Adipocyte (in vitro differentiated cells): Measurements from ENCODE around the gene DHPS.
"Not testable (repeated sequence)": the region's sequence is repeated elsewhere in the genome, so short reads cannot be mapped to it uniquely, and the experiment has no call there.

Source experiments
- DNase-seq: peaks from one replicate; pipeline ENCODE4 v3.0.0-alpha.2; 2015; ENCODE audit warnings: low read depth
- H3K27me3 ChIP-seq: replicated peaks from 2 replicates; pipeline ENCODE4 v1.7.0; 2013; ENCODE audit warnings: mild to moderate bottlenecking, low read length, moderate library complexity; ENCODE audit not compliant: control insufficient read depth, insufficient read depth
- H3K36me3 ChIP-seq: 2 replicates; pipeline ENCODE4 v1.7.0; 2013; ENCODE audit warnings: low read length, mild to moderate bottlenecking, moderate library complexity; ENCODE audit not compliant: control insufficient read depth, insufficient read depth, severe bottlenecking
- H3K4me1 ChIP-seq: 2 replicates; pipeline ENCODE4 v1.7.0; 2013; ENCODE audit warnings: mild to moderate bottlenecking, low read length, moderate library complexity; ENCODE audit not compliant: control insufficient read depth, insufficient read depth
- H3K4me3 ChIP-seq: 2 replicates; pipeline ENCODE4 v1.7.0; 2013; ENCODE audit warnings: mild to moderate bottlenecking, low read length, moderate library complexity
- H3K9ac ChIP-seq: 2 replicates; pipeline ENCODE4 v1.7.0; 2013; ENCODE audit warnings: mild to moderate bottlenecking, low read length, moderate library complexity
- H3K9me3 ChIP-seq: 2 replicates; pipeline ENCODE4 v1.7.0; 2013; ENCODE audit warnings: mild to moderate bottlenecking, low read length, moderate library complexity; ENCODE audit not compliant: control insufficient read depth

DHPS gene

DNA sequence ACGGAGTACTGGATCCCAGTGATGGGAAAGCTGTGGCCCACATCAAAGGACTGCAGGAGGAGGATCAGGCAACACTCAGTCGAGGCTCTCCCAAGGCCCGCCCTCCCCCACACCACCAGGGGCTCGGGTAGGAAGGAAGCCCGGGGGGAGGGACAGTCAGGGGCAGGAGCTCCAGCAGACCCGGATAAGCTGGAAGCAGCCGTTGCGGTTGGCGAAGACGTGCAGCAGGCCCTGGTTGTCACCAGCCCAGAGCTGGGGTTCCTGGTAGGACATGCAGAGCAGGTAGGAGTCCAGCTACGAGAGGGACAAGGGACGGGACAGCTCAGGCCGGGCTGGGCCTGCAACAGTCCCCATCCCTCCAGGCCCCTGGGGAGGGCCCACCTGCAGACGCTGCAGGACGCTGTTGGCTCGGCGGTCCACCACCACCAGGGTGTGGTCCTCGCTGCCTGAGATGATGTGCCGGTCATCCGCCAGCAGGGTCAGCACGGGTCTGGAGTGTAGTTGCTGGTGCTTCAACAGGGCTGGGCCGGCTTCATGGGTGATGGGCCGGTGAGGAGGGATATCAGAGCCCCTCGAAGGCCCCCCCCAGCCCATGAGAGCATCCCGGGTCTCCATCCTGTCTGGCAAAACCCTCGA, 8.0 kb upstream of the DHPS start:
- H3K4me3 ChIP-seq = no peak overlapping the region
- no peaks in the 10 kb centered on the region for H3K27me3 ChIP-seq
- no peak overlapping the region for H3K9ac ChIP-seq
- peaks cover 5% of the 10 kb centered on the region for H3K36me3 ChIP-seq
- no peaks in the 10 kb centered on the region for H3K4me1 ChIP-seq
- no peak for DNase-seq
- no peaks in the 10 kb centered on the region for H3K9me3 ChIP-seq

DNA sequence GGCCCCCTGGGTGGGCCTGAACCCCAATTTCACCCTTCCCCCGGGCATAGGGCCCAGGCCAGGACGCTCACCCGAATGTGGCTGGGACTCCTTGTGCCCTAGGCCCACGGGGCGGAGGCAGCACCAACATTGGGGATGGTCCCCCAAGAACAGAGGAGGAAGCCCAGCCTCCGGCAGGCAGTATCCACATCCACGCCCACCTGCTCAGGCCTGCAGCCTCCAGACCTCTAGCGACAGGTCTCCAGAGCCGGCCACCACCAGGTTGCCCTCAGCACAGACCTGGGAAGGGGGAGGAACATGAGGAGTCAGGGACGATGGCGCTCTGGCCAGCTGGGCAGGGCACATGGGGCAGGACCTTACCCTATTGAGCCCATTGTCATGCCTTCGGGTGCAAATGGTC, 7.3 kb upstream of the DHPS start:
- Histone ChIP-seq H3K27me3 (no peaks in the 10 kb centered on the region), H3K4me3 (no peak overlapping the region), H3K36me3 (peaks cover 5% of the 10 kb centered on the region), H3K9ac (no peak overlapping the region), H3K9me3 (no peaks in the 10 kb centered on the region), H3K4me1 (no peaks in the 10 kb centered on the region)
- DNase-seq = no peak

DNA sequence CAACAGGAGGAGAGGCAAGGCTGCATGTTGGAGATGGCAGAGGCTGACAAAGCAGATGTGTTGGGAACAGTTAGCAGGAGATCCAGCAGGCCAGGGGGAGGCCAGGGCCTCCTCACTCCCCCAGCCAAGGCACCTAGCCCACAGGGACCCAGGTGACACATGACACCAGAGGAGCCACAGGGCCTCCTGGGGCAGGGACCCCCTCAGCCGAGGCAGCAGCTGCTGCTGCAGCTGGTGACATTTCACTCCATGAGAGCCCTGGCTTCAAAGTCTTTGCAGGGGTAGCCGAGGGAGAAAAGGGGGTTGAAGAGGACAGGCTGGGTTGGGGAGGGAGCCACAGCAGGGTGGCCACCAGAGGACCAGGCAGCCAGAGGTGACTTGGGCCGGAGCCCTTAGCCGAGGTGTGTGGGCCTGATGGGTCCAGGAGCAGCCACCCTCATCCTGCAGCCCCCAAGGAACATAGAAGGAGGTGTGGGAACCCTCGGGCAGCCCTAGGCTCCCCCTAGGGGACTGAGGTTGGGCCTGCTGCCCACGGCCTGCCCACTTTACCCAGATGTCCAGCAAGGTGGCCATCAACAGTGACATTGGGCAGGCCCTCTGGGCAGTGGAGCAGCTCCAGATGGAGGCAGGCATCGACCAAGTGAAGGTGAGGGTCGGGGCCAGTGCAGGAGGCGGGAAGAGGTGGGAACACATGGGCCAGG, 6.0 kb upstream of the DHPS start, which contains the start of gene GNG14:
TSS of gene GNG14 (plus strand) at position 503 of the 701 bp plus-strand sequence. CDS start at position 554, 51 bp downstream.
- peaks cover 5% of the 10 kb centered on the region for H3K36me3 ChIP-seq
- H3K4me1 ChIP-seq = no peaks in the 10 kb centered on the region
- no peak within 1 kb of the TSS for H3K9ac ChIP-seq
- DNase-seq = no peak
- no peaks in the 10 kb centered on the region for H3K27me3 ChIP-seq
- H3K9me3 ChIP-seq = no peaks in the 10 kb centered on the region
- H3K4me3 ChIP-seq = no peak within 1 kb of the TSS

DNA sequence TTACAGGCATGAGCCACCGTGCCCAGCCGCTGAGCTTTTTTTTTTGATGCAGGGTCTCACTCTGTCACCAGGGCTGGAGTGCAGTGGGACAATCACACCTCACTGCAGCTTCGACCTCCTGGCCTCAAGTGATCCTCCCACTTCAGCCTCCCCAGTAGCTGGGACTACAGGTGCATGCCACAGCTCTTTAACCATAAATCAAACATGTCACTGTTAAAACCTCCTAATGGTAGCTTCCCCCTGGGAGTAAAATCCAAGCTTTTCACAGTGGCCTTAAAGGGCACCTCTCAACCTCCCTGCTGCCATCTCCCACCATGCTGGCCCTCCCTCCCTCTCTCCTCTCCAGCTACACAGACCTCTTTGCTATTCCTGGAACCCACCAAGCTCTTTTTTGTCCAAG, 4.2 kb upstream of the DHPS start:
- peaks cover 5% of the 10 kb centered on the region for H3K36me3 ChIP-seq

DNA sequence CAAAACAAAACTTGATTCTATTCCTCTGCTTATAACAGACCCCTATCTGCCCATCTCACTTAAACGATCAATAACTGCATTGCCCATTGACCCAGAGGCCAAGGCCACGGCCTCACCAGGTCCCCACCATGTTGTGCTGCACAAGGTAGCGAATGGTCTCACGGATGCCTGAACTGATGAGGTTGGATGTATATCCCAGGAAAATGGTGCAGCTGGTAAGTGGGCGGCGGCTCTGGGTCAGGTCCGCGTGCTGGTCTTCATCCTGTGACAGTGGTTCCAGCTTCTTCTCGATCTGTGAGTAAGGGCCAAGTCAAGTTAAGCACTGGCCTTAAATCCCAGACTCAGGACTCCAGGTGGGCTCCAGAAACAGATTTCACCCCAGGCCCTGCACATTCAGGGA, 1.6 kb downstream of the DHPS start:
- H3K4me3 ChIP-seq = no peak overlapping the region
- no peaks in the 10 kb centered on the region for H3K9me3 ChIP-seq
- no peak overlapping the region for H3K9ac ChIP-seq
- H3K36me3 ChIP-seq = peaks cover 38% of the 10 kb centered on the region
- H3K27me3 ChIP-seq = no peaks in the 10 kb centered on the region
- H3K4me1 ChIP-seq = no peaks in the 10 kb centered on the region
- no peak for DNase-seq

More for the DNA sequence above, 4.2 kb upstream of the DHPS start:
- Histone ChIP-seq H3K9me3 (no peaks in the 10 kb centered on the region), H3K27me3 (no peaks in the 10 kb centered on the region), H3K9ac (no peak overlapping the region), H3K4me3 (no peak overlapping the region), H3K4me1 (no peaks in the 10 kb centered on the region)
- DNase-seq = no peak

DNA sequence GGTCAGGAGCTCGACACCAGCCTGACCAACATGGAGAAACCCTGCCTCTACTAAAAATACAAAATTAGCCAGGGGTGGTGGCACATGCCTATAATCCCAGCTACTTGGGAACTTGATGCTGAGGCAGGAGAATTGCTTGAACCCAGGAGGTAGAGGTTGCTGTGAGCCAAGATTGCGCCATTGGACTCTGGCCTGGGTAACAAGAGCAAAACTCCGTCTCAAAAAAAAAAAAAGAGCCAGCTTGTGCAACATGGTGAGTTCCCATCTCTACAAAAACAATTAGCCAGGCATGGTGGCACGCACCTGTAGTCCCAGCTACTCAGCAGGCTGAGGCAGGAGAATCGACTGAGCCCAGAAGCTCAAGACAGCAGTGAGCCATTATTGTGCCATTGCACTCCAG, 3.6 kb downstream of the DHPS start:
- H3K9me3 ChIP-seq, H3K4me3 ChIP-seq, DNase-seq, H3K4me1 ChIP-seq, H3K27me3 ChIP-seq, H3K9ac ChIP-seq: not testable (repeated sequence)
- peaks cover 51% of the 10 kb centered on the region for H3K36me3 ChIP-seq

DNA sequence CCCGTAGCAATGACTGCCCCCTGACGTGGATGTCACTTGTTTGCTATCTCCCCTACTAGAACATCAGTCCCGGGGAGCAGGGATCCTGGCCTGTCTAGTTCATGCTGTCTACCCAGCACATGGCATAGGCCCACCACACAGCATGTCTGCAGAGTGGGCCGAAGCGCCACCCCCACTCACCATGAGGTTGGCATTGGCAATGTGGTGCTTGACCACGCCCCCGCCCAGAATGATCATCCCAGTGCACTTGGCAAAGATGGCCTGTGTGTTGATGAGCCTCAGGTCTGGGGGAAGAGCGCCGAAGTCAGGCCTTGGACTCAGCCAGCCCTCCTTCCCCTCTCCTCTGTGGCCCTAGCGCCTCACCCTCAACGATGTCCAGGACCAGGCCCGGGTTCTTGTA, 4.8 kb downstream of the DHPS start:
- H3K4me3 ChIP-seq = no peak overlapping the region
- no peaks in the 10 kb centered on the region for H3K27me3 ChIP-seq
- peaks cover 51% of the 10 kb centered on the region for H3K36me3 ChIP-seq
- H3K4me1 ChIP-seq = no peaks in the 10 kb centered on the region
- no peak overlapping the region for H3K9ac ChIP-seq
- H3K9me3 ChIP-seq = no peaks in the 10 kb centered on the region
- DNase-seq = no peak

DNA sequence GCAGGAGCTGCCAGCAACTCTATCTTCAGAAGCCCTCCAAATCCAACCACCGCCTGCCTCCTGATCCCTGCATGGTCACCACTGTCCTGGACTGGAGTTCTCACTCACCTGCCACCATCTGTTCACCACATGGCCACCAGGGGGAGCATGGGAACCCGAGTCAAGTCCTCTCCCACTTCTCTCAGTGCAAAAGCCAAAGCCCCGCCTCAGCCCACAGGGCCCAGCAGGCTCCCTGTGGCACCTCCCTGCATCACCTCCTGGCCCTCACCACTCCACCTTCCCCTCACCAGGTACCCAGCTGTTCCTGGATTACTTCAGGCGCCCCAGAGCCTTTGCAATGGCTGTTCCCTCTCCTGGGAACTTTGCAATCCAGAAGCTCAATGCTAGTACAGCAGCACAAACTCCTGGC, 5.3 kb downstream of the DHPS start:
- Histone ChIP-seq H3K4me1 (no peaks in the 10 kb centered on the region), H3K27me3 (no peaks in the 10 kb centered on the region), H3K9ac (no peak overlapping the region), H3K4me3 (no peak overlapping the region), H3K9me3 (no peaks in the 10 kb centered on the region), H3K36me3 (peaks cover 51% of the 10 kb centered on the region)
- DNase-seq = peak; percentile 89

DNA sequence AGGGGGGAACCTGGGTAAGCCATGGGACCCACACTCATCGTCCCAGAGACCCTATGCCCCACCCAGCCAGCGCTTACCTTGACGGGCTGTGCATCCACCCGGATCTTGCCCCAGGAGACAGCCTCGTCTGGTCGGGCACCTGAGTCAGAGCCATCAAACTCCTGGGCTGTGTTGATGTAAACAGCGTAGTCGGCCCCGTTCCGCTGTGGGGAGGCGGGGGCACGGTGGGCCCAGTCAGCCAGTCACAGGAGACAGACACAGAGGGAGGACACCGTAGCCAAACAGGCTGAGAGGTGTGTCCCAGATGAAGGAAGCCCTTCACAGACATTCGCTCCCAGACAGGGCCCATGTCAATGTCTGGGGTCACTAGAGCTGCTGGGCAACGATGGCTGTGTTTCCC, 5.7 kb downstream of the DHPS start:
- Histone ChIP-seq H3K27me3 (no peaks in the 10 kb centered on the region), H3K4me1 (no peaks in the 10 kb centered on the region), H3K9me3 (no peaks in the 10 kb centered on the region), H3K9ac (no peak overlapping the region), H3K36me3 (peaks cover 51% of the 10 kb centered on the region), H3K4me3 (no peak overlapping the region)
- DNase-seq = no peak

DNA sequence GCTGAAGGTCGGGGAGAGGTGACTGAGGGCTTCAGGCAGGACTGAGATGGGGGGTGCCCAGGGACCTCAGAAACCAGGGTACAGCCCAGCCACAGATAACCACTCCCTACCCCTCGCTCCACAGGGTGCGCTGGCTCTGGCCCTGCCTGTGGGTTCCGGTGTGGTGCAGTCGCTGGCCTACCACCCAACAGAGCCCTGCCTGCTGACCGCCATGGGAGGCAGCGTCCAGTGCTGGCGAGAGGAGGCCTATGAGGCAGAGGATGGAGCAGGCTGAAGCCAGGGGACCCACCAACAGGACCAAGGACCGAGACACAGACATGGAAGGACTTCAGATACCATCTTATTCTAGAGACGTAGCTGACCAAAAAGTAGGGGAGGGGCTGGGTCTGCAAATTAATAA, 6.3 kb downstream of the DHPS start:
- no peak for DNase-seq
- H3K27me3 ChIP-seq = no peaks in the 10 kb centered on the region
- H3K4me1 ChIP-seq = peaks cover 4% of the 10 kb centered on the region
- no peak overlapping the region for H3K9ac ChIP-seq
- peaks cover 51% of the 10 kb centered on the region for H3K36me3 ChIP-seq
- H3K9me3 ChIP-seq = no peaks in the 10 kb centered on the region
- H3K4me3 ChIP-seq = no peak overlapping the region

DNA sequence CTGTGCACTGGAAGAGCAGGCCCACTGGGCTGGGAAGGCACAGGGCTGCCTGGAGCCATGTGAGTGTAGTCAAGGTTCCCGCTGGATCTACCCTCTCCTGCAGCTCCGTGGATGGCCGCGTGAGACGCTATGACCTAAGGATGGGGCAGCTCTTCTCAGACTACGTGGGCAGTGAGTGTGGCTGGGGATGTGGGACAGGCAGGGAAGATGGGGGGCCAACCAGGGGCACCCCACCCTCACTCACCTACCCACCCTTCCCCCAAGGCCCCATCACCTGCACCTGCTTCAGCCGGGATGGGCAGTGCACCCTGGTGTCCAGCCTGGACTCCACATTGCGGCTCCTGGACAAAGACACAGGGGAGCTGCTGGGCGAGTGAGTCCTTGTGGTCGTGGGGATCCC, 8.9 kb downstream of the DHPS start:
- Histone ChIP-seq H3K27me3 (no peaks in the 10 kb centered on the region), H3K9me3 (no peaks in the 10 kb centered on the region), H3K36me3 (peaks cover 36% of the 10 kb centered on the region), H3K4me3 (no peak overlapping the region), H3K4me1 (peaks cover 20% of the 10 kb centered on the region), H3K9ac (no peak overlapping the region)
- no peak for DNase-seq
